HG03558 (cell line): ENCODE measurements around the gene FBXO34.

Source experiments
- ATAC-seq: cut with Tn5 transposase; IDR thresholded peaks from one replicate; pipeline ENCODE4 v1.9.1; 2021; ENCODE audit warnings: moderate number of reproducible peaks; ENCODE audit not compliant: unreplicated experiment; ENCODE audit errors: extremely low read depth

FBXO34 gene

GRCh38 chr14:55270832-55271571, at the start of gene FBXO34:
TSS of gene FBXO34 (plus strand) at chr14:55271421. CDS start at chr14:55350391, 78,970 bp downstream.
- ATAC-seq = peak; percentile 65

GRCh38 chr14:55221968-55222367, 49.3 kb upstream of the FBXO34 start:
- no peak for ATAC-seq

GRCh38 chr14:55223364-55223763, 47.9 kb upstream of the FBXO34 start:
- no peak for ATAC-seq

- no peak for ATAC-seq
These were observed 43.0 kb upstream of the FBXO34 start for GRCh38 chr14:55228261-55228660.

- ATAC-seq = no peak
These were observed 37.6 kb upstream of the FBXO34 start for GRCh38 chr14:55233591-55233990.

GRCh38 chr14:55238019-55238680, 33.1 kb upstream of the FBXO34 start:
- ATAC-seq = no peak

- no peak for ATAC-seq
These were observed 31.9 kb upstream of the FBXO34 start for GRCh38 chr14:55239320-55239719.

- no peak for ATAC-seq
These were observed 30.6 kb upstream of the FBXO34 start for GRCh38 chr14:55240526-55241178.

GRCh38 chr14:55241673-55242072, 29.5 kb upstream of the FBXO34 start:
- no peak for ATAC-seq

- no peak for ATAC-seq
These were observed 27.8 kb upstream of the FBXO34 start for GRCh38 chr14:55243386-55243785.

- ATAC-seq = no peak
These were observed 27.4 kb upstream of the FBXO34 start for GRCh38 chr14:55243813-55244212.

- ATAC-seq = no peak
These were observed 25.5 kb upstream of the FBXO34 start for GRCh38 chr14:55245657-55246268.

- no peak for ATAC-seq
These were observed 22.8 kb upstream of the FBXO34 start for GRCh38 chr14:55248411-55248810.

GRCh38 chr14:55249423-55249822, 21.8 kb upstream of the FBXO34 start:
- ATAC-seq = no peak

GRCh38 chr14:55253276-55253675, 17.9 kb upstream of the FBXO34 start:
- no peak for ATAC-seq

GRCh38 chr14:55254581-55254980, 16.6 kb upstream of the FBXO34 start:
- ATAC-seq = no peak

GRCh38 chr14:55255979-55256378, 15.2 kb upstream of the FBXO34 start:
- ATAC-seq = no peak

GRCh38 chr14:55256586-55256985, 14.6 kb upstream of the FBXO34 start:
- no peak for ATAC-seq

GRCh38 chr14:55265197-55265596, 6.0 kb upstream of the FBXO34 start:
- ATAC-seq = no peak

GRCh38 chr14:55267820-55268219, 3.4 kb upstream of the FBXO34 start:
- no peak for ATAC-seq
